Hematopoietic multipotent progenitor cell treated with erythropoietin and hydrocortisone succinate and interleukin-3 and kit ligand, for 17 days (in vitro differentiated cells): Measurements from ENCODE around the gene SLC44A4.
"Not testable (repeated sequence)": the region's sequence is repeated elsewhere in the genome, so short reads cannot be mapped to it uniquely, and the experiment has no call there.

Experiments
- DNase-seq: peaks from one replicate; pipeline ENCODE4 v3.0.0-alpha.2; 2015; ENCODE audit warnings: low spot score

The SLC44A4 gene

GRCh38 chr6:31879901-31880300 is 1.1 kb upstream of the SLC44A4 start:
- no peak for DNase-seq

GRCh38 chr6:31879143-31879542 is 346 bp upstream of the SLC44A4 start:
- no peak for DNase-seq

DNA sequence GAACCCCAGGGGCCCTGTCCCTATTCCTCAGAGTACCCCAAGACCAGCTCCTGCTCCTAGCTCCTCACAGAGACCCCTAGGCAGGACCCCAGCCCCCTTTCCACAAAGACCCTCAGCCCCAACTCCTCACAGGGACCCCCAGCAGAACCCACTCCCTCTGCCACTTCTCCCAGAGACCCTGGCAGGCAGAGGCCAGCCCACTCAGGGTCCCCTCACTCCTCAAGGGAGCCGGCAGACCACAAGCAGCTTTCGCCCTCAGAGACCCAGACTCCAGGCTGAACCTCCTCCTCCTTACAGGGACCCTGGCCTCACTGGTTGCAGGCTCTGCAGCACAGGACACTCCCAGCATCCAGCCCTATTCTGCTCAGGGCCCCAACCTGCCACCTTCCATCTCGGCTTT is 575 bp downstream of the SLC44A4 start:
- DNase-seq = no peak

- DNase-seq = no peak
These were observed 1.1 kb downstream of the SLC44A4 start for GRCh38 chr6:31877651-31878161.

DNA sequence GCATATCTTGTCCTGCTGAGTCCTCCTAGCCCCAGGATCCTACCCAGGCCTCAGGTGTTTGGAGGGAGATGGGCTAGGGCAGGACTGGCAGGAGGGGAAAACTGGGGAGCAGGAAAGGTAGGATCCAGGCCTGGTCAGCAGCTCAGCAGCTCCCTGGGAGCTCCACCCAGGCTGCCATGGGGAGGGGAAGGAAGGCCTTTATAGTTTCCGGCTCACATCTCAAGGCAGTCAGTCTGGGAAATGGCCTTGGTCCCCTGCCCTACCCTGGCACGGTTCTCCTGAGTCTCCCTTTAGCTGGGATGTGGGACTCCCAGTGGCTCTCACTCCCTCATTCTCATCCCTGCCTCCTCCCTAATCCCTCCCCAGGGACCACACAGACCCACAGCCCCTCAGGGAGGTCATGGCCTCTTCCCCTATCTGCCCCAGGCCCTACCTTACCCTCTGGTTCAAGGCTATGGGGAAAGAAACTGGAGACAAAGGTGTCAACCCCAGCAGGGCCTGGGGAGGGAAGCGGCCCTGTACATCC is 1.6 kb downstream of the SLC44A4 start:
- DNase-seq = no peak

DNA sequence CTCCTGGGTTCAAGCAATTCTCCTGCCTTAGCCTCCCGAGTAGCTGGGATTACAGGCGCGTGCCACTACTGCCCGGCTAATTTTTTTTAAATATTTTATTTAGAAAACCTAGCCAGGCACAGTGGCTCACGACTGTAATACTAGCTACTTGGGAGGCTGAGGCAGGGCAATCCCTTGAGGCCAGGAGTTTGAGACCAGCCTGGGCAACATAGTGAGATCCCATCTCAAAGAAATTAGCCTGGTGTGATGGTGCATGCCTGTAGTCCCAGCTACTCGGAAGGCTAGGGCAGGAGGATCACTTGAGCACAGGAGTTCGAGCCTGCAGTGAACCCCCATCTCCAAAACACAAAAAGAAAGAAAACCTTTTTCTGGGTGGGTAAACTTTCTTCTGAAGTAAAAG is 2.4 kb downstream of the SLC44A4 start:
- DNase-seq = no peak

DNA sequence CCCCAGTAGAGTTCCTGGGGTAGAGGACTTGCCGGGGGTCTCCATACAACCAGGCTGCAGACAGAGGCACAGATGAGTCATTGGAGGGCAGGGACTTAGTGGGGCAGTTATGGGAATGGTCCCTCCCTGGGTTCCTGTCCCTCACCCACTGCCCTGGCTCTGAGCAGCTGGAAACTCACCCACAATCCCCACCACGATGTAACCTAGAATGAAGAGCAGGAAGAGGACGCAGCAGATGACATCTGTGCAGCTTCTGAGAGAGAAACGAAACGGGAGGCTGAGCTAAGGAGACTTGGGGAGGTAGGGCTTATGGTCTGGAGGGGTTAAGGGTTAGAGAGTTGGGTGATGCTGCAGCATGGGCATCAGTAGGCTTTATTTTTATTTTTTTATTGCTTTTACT is 2.9 kb downstream of the SLC44A4 start:
- no peak for DNase-seq

DNA sequence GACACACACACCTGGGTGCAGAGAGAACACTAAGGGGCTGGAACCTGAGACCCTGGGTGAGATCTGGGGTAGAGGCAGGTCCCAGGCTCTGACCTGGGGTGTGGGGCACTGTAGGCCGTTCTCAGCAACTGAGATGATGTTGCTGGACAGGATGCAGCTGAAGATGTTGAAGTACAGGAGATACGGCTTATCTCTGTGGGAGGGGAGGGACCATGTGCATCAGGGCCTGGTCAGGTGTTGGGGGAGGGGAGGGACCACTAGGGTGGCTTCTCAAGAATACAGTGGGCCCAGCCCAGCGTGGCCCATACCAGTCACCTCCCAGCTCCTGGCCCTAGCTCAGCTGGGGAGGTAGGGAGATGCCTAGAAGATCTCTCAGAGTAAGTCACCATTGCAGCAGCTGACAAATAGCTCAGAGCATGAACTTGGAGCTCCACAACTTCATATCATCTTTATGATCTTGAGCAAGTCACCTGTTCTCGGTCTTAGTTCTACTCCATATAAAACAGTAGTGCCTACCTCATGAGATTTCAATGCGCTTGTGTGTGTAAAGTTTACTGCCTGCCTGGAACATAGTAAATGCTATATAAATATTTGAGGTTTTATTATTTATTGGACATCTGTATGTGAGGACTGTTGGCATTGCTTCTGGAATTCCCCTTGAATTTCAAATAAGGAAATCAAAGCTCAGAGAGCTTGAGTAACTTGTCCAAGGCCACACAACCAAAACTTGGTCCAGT is 3.8 kb downstream of the SLC44A4 start:
- no peak for DNase-seq

GRCh38 chr6:31874084-31874670 is 4.6 kb downstream of the SLC44A4 start:
- no peak for DNase-seq

DNA sequence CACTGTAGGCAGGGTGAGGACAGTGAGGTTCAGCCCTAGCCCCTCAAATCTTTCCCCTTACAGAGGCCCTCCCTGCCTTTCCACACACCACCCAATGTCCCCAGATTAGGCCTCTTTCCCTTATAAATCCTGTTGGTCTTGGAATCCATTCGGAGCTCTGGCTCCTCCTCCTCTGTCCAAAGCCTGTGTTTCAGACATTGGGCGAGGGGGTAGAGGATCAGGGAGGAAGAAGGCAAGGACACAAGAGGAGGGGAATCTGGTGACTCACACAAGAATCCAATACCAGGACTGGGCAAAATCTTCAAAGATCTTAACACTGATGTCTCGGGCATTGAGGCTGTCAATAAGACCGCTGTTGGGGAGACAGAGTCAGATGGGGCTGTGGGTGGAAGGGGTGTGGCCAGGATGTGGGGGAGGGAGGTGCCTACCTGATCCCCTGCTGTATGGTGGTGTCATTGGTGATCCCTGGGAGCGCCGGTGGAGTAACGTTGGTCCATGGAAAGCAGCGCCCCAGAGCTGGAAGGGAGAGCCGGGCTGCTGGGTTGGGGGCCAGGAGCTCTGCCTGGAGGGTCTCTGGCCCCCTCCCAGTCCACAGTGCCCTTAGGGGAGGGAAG is 7.6 kb downstream of the SLC44A4 start:
- DNase-seq = no peak

DNA sequence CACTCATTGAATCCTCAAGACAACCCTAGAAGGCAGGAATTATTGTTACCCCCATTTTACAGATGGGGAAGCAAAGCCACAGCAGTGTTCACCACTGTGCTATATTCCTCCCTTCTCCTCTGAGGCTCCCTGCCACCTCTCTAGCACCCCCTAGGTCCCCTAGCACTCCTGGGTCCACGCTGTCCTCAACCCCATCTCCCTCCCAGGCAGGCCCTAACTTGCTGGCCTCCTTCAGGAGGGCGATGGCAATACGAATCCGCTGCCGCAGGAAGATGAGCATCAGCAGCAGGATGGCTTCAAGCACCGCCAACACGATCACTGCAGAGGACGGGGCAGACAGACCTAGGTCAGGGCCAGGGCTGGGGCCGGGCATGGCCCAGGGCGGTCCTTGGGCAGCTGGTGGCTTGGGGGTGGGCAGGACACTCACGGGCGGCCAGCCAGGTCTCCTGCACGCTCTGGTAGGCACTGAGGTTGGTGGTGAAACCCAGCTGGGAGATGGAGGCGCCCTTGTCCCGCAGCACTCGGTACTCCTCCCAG is 8.3 kb downstream of the SLC44A4 start:
- DNase-seq = no peak

- no peak for DNase-seq
These were observed 9.5 kb downstream of the SLC44A4 start for GRCh38 chr6:31869343-31869742.

DNA sequence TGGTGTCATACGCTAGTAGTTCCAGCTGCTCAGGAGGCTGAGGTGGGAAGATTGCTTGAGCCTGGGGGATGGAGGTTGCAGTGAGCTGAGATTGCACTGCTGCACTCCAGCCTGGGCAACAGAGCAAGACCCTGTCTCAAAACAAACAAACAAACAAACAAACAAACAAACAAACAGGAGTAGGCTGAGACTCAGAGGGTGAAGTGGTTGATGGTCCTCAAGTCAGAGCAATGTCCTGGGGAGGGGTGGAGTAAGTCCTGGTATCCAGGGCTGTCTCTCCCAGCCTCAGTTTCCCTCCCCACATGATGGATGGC is 10.2 kb downstream of the SLC44A4 start:
- not testable (repeated sequence) for DNase-seq

DNA sequence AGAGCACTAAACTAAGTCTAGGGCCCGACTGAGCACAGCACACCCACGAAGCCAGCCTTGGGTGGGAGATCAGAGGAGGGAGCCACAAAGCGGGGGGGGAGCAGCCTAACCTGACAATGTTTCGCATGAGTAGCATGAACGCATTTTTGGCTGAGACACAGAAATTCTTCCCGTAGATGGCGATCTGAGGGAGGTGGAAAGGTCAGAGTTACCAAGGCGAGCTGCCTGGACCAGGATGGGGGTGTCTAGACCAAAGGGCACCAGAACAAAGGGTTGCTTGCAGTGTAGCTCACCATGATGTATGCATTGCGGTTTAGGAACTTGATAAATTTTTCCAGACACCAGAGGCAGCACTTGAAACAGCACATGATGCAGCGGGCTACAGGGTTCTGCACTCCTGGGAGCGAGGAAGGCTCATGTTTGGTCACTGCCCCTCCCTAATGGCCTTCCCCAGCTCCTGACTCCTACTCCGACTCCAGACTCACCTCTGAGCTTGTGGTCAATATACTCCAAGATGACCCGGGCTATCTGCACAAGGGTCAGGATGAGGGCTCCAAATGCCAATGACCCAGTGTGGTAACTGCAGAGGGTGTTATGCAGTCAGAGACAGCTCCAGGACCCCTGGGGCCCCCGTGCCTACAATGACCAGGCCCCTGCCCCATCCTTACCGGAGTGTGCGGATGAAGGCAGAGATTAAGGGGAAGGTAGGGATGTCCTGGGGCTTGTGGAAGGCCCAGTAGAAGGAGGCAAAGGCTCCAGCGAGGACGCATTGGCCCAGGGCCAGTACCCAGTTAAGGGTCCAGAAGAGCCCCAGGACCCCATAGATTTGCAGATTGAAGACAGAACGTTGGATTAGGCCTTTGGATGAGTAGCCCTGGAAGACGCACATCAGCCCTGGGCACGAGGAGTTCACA is 13.3 kb downstream of the SLC44A4 start:
- no peak for DNase-seq

DNA sequence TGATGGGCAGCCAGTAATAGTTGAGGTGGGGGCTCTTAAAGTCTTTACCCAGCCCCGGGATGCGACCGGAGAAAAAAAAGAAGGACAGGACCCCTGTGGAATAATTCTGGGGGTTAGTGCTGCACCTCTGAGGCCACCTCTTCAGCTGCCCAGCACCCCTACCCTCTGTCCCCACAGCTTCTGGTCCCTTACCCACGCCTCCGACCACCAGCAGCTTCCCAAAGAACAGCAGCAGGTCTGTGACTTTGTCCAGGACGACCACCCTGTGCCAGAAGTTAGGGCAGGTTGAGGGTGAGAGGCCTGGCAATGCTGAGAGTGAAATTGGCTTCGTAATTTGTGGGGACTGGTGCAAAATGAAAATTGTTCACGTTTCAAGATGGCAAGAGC is 14.0 kb downstream of the SLC44A4 start:
- no peak for DNase-seq

DNA sequence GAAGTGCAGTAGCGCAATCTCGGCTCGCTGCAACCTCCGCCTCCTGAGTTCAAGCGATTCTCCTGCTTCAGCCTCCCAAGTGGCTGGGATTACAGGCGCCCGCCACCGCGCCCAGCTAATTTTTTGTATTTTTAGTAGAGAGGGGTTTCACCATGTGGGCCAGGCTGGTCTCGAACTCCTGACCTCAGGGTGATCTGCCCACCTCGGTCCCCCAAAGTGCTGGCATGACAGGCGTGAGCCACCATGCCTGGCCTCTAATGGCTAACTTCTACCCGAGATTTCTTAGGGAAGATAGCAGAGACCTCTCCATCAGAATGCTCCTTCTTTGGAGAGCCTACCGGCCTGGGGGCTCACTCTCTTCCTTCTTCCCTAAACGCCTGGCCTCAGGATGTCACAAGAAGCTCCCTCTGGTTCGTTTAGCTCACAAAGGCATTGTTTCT is 14.7 kb downstream of the SLC44A4 start:
- DNase-seq = not testable (repeated sequence)

DNA sequence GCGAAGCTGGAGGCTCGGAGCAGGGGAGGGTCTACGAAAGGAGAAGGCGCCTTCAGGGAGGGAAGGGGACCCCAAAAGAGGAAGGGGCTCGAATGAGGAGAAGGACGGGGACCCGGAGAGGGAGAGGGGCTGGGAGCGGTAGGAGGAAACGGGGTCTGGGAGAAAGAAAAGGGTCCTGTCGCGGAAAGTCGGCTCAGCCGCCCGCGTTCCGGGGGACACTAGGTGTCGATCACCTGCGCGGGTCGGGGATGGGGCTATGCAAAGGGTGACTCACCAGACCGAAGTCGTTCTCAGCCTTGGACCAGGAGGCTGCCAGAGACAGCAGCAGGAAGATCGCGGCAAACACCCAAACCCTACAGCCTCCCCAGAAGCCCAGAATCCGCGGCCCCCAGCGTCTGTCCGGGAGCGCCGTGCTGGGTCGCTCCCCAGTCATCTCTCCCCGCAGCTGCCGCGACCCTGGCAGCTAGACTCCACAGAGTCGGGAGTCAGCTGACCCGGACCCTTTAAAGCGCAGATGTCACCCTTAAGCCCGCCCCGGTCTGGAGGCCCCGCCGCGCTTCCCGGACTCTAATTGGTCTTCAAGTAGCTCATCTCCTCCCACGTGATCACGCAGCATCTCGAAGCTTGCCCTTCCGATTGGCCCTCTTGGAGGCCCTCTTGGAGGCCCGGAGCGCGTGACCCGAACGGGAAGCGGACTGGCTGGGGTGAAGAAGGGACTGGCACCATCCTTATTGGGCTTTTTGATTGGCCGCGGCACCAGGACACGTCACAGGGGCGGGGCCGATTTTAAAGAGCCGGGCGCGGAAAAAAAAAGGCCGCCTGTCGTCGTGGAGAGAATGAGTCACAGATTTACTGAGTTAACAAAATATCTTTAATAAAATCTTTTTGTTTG is 16.2 kb downstream of the SLC44A4 start, which contains the start of gene NEU1:
NEU1 (minus strand) TSS at position 478 of the 892 bp plus-strand sequence; CDS start at position 433, 45 bp downstream.
- peak; percentile 100 for DNase-seq

DNA sequence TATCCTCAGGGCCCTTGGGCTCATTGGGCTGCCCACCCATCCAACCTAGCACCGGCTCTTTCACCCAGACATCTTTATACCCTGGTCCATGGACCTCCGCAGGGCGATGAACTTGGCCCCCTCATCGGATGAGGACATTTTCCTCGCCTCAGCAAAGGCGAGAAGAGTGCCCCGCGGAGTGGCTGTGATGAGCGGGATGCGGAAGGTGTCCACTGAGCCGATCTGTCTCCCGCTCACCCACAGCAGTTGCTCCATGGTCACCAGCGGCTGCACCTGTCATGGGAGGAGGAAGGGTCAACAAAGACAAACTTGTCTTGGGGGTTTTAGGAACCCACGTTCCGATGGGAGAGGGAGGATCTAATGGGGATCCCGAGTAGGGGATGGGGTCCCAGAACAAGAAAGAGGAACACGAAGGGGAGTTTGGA is 16.9 kb downstream of the SLC44A4 start:
- DNase-seq = no peak

DNA sequence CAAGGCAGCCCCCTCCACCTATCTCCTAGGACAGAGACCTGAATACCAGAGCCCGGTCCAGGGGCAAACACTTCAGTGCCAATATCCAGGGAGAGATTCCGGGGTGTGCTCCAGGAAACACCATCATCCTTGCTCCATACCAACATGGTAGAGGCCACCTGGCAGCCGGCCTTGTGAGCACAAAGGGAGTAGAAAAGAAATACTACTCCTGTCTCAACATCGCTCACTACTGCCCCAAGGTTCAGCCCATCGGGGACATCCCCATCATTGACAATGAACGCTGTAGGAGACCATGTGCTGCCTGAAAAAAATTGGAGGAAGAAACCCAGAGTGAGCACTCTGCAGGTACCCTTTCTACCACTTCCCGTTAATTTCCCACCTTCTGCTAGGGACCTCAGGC is 17.6 kb downstream of the SLC44A4 start:
- no peak for DNase-seq

- no peak for DNase-seq
These were observed 18.4 kb downstream of the SLC44A4 start for GRCh38 chr6:31860349-31860748.

- DNase-seq = no peak
These were observed 18.9 kb downstream of the SLC44A4 start for GRCh38 chr6:31859923-31860322.
